ENCODE data around the gene ZNF418. TPM values are rescaled to one million over a fixed set of nuclear protein-coding genes. Genes with fewer than 3 reads are reported as not detected.
A peak's percentile ranks its signal among the peaks of the same experiment; 100 is the strongest.

ZNF418 gene
- total and polyA plus RNA-seq, 2 of the 13 experiments (the other 11 are each of a cell fraction or from before 2014, with no cell fraction given): 0.07 to 0.27 TPM

DNA sequence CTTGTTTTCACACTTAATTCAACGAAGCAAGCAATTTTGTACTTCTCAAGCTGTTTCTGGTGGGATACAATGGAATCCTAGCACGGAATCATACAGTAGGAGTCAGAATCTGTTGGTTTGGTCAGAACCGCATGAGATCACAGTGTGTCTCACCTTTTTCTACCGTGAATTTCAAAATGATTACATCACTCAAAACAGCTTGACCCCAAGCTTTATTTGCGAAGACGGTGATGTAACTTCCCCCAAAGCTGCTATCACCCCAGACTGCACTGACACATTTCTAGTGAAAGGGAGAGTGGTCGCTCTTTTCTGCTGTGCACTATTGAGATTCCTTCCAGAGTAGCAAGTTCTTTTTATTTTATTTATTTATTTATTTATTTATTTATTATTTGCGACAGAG is 29.6 kb upstream of the ZNF418 start:
- ChIA-PET POLR2A (no interaction called here), CTCF (ENCODE audit: low intra/inter-chr PET ratio, low total read pairs) (no interaction called here)
- WGBS (ENCODE audit: low lambda C conversion rate): 81% methylated on average over 8 of the region's 8 CpGs
- no peaks in the 10 kb centered on the region for H3K79me2 ChIP-seq (ENCODE audit: insufficient read depth, low read length)
- no peak overlapping the region for H3K4me2 ChIP-seq (ENCODE audit: low read depth, low read length)
- no peaks in the 10 kb centered on the region for H3K4me1 ChIP-seq (ENCODE audit: insufficient read depth, low read length)
- FAIRE-seq (no peak), ATAC-seq (no peak), DNase-seq (ENCODE audit: low spot score) (no peak)
- no peaks in the 10 kb centered on the region for H3K36me3 ChIP-seq (replicated peaks in 1 of 2; ENCODE audit: control insufficient read depth in 1 of 2, insufficient read depth in 2 of 2, low read length in 2 of 2)
- BruUV-seq (replicated peaks): no TSS peak
- in situ Hi-C loops (cut with HindIII; ENCODE audit: extremely low pct_ligation_motif_present, low pct_unique_long_range_greater_than_20kb): no loop called here
- no peak overlapping the region for H3K4me3 ChIP-seq (replicated peaks in 1 of 3; ENCODE audit: insufficient read depth in 1 of 3, low read depth in 2 of 3, low read length in 3 of 3)
- H3K9ac ChIP-seq (ENCODE audit: insufficient read depth, low read depth, low read length): no peak overlapping the region
- H3K27me3 ChIP-seq (ENCODE audit: control insufficient read depth in 1 of 2, insufficient read depth in 2 of 2, low read length in 2 of 2): no peaks in the 10 kb centered on the region
- no peak overlapping the region for H2AFZ ChIP-seq (ENCODE audit: low read length)
- no peaks in the 10 kb centered on the region for H4K20me1 ChIP-seq (ENCODE audit: insufficient read depth, low read length)
- no peak for TF ChIP-seq FLYWCH1 (CRISPR knock-in tag; IDR thresholded peaks at IDR 0.05)
- no peak for TF ChIP-seq NR3C1 (CRISPR knock-in tag; IDR thresholded peaks at IDR 0.05)
- no peak for TF ChIP-seq ZFP36L2 (CRISPR knock-in tag; IDR thresholded peaks at IDR 0.05)
- TF ChIP-seq KLF12 (CRISPR knock-in tag; IDR thresholded peaks at IDR 0.05; ENCODE audit: borderline replicate concordance): no peak
- TF ChIP-seq ZNF17 (CRISPR knock-in tag; IDR thresholded peaks at IDR 0.05): no peak
- TF ChIP-seq ATF7 (IDR thresholded peaks at IDR 0.05): peak; percentile 68
- TF ChIP-seq ATF7 (CRISPR knock-in tag; IDR thresholded peaks at IDR 0.05): no peak
- TF ChIP-seq, protein P1, sequence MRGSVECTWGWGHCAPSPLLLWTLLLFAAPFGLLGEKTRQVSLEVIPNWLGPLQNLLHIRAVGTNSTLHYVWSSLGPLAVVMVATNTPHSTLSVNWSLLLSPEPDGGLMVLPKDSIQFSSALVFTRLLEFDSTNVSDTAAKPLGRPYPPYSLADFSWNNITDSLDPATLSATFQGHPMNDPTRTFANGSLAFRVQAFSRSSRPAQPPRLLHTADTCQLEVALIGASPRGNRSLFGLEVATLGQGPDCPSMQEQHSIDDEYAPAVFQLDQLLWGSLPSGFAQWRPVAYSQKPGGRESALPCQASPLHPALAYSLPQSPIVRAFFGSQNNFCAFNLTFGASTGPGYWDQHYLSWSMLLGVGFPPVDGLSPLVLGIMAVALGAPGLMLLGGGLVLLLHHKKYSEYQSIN (CRISPR knock-in tag; IDR thresholded peaks at IDR 0.05; ENCODE audit: borderline replicate concordance): no peak
- intact Hi-C loops (cut with micrococcal nuclease; ENCODE audit: unreplicated experiment): no loop called here
- H3K27ac ChIP-seq (ENCODE audit: extremely low read length, insufficient read depth, low read length): no peak overlapping the region
- H3K9me3 ChIP-seq (ENCODE audit: low read length): peaks cover 66% of the 10 kb centered on the region

DNA sequence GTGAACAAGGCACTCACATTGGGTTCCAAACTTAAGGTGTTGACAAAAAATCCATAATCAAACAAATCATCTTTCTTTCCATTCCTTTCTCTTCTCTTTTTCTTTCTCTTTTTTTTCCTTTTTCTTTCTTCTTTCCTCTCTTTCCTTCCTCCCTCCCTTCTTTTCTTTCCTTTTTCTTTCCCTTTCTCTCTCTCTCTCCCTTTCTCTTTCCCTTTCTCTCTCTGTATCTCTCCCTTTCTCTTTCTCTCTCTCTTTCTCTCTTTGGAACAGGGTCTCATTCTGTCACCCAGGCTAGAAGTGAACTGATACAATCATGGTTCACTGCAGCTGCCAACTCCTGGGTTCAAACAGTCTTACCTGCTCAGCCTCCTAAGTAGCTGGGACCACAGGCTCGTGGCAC is 26.6 kb upstream of the ZNF418 start:
- Histone ChIP-seq H3K36me3 (replicated peaks in 1 of 2; ENCODE audit: control insufficient read depth in 1 of 2, insufficient read depth in 2 of 2, low read length in 2 of 2) (no peaks in the 10 kb centered on the region), H3K9ac (ENCODE audit: insufficient read depth, low read depth, low read length) (no peak overlapping the region), H3K4me1 (ENCODE audit: insufficient read depth, low read length) (no peaks in the 10 kb centered on the region), H3K27me3 (ENCODE audit: control insufficient read depth in 1 of 2, insufficient read depth in 2 of 2, low read length in 2 of 2) (no peaks in the 10 kb centered on the region), H2AFZ (ENCODE audit: low read length) (no peak overlapping the region), H4K20me1 (ENCODE audit: insufficient read depth, low read length) (no peaks in the 10 kb centered on the region), H3K27ac (ENCODE audit: extremely low read length, insufficient read depth, low read length) (no peak overlapping the region), H3K4me3 (replicated peaks in 1 of 3; ENCODE audit: insufficient read depth in 1 of 3, low read depth in 2 of 3, low read length in 3 of 3) (no peak overlapping the region), H3K9me3 (ENCODE audit: low read length) (peaks cover 59% of the 10 kb centered on the region), H3K79me2 (ENCODE audit: insufficient read depth, low read length) (no peaks in the 10 kb centered on the region), H3K4me2 (ENCODE audit: low read depth, low read length) (no peak overlapping the region)
- ChIA-PET POLR2A (no interaction called here), CTCF (ENCODE audit: low intra/inter-chr PET ratio, low total read pairs) (no interaction called here)
- no peak for FAIRE-seq
- WGBS (ENCODE audit: low lambda C conversion rate): 8% methylated on average over 1 of the region's 1 CpG
- DNase-seq (ENCODE audit: low spot score): no peak
- no peak for ATAC-seq
- in situ Hi-C loops (cut with HindIII; ENCODE audit: extremely low pct_ligation_motif_present, low pct_unique_long_range_greater_than_20kb): no loop called here
- intact Hi-C loops (cut with micrococcal nuclease; ENCODE audit: unreplicated experiment): no loop called here
- TF ChIP-seq RAD21 (CRISPR knock-in tag; IDR thresholded peaks at IDR 0.05) (no peak), JUN (CRISPR knock-in tag; IDR thresholded peaks at IDR 0.05) (no peak), KLF12 (CRISPR knock-in tag; IDR thresholded peaks at IDR 0.05; ENCODE audit: borderline replicate concordance) (no peak), ZNF317 (CRISPR knock-in tag; IDR thresholded peaks at IDR 0.05) (no peak), ZNF598 (CRISPR knock-in tag; IDR thresholded peaks at IDR 0.05; ENCODE audit: borderline replicate concordance) (no peak), ZNF547 (CRISPR knock-in tag; IDR thresholded peaks at IDR 0.05) (no peak), CC2D1A (CRISPR knock-in tag; IDR thresholded peaks at IDR 0.05) (no peak), ZMYM3 (CRISPR knock-in tag; IDR thresholded peaks at IDR 0.05) (no peak), ZNF549 (CRISPR knock-in tag; IDR thresholded peaks at IDR 0.05) (no peak), CBFB (CRISPR knock-in tag; IDR thresholded peaks at IDR 0.05) (no peak)
- TF ChIP-seq, protein P2, sequence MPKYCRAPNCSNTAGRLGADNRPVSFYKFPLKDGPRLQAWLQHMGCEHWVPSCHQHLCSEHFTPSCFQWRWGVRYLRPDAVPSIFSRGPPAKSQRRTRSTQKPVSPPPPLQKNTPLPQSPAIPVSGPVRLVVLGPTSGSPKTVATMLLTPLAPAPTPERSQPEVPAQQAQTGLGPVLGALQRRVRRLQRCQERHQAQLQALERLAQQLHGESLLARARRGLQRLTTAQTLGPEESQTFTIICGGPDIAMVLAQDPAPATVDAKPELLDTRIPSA (CRISPR knock-in tag; IDR thresholded peaks at IDR 0.05; ENCODE audit: borderline replicate concordance): no peak
- TF ChIP-seq, protein P3, sequence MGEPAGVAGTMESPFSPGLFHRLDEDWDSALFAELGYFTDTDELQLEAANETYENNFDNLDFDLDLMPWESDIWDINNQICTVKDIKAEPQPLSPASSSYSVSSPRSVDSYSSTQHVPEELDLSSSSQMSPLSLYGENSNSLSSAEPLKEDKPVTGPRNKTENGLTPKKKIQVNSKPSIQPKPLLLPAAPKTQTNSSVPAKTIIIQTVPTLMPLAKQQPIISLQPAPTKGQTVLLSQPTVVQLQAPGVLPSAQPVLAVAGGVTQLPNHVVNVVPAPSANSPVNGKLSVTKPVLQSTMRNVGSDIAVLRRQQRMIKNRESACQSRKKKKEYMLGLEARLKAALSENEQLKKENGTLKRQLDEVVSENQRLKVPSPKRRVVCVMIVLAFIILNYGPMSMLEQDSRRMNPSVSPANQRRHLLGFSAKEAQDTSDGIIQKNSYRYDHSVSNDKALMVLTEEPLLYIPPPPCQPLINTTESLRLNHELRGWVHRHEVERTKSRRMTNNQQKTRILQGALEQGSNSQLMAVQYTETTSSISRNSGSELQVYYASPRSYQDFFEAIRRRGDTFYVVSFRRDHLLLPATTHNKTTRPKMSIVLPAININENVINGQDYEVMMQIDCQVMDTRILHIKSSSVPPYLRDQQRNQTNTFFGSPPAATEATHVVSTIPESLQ (CRISPR knock-in tag; conservative IDR thresholded peaks at IDR 0.05): no peak
- BruUV-seq (replicated peaks): no TSS peak

Measured in HepG2 (cell line).